ENCODE results near the gene EBI3.

DNA sequence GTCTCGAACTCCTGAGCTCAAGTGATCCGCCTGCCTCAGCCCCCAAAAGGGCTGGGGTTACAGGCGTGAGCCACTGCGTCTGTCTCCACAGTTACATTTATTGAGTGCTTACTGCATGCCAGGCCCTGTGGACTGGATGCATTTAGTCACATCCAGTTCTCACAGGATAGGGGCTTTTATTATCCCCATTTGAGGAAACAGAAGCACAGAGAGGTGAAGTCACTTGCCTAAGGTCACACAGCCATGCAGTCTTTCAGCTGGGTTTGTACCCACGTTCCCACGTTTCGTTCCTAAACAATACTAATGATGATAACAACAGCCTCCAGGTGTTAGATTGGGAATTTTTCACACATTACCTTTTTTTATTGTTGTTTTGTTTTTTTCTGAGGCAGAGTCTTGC, 9.1 kb upstream of the EBI3 start:
- no peak for TF ChIP-seq POLR2A (IDR thresholded peaks at IDR 0.05)
- TF ChIP-seq, protein P1, sequence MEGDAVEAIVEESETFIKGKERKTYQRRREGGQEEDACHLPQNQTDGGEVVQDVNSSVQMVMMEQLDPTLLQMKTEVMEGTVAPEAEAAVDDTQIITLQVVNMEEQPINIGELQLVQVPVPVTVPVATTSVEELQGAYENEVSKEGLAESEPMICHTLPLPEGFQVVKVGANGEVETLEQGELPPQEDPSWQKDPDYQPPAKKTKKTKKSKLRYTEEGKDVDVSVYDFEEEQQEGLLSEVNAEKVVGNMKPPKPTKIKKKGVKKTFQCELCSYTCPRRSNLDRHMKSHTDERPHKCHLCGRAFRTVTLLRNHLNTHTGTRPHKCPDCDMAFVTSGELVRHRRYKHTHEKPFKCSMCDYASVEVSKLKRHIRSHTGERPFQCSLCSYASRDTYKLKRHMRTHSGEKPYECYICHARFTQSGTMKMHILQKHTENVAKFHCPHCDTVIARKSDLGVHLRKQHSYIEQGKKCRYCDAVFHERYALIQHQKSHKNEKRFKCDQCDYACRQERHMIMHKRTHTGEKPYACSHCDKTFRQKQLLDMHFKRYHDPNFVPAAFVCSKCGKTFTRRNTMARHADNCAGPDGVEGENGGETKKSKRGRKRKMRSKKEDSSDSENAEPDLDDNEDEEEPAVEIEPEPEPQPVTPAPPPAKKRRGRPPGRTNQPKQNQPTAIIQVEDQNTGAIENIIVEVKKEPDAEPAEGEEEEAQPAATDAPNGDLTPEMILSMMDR (IDR thresholded peaks at IDR 0.05 in 8 of 11, conservative IDR thresholded peaks at IDR 0.05 in 3 of 11) = no peak
- no peak for TF ChIP-seq POLR2AphosphoS5 (IDR thresholded peaks at IDR 0.05)

All from spleen (tissue), 7 donors.